ENCODE measurements around the gene FZD4. TPM values are rescaled to one million over a fixed set of nuclear protein-coding genes. Genes with fewer than 3 reads are reported as not detected.
"Not testable (repeated sequence)": the region's sequence is repeated elsewhere in the genome, so short reads cannot be mapped to it uniquely, and the experiment has no call there.

The FZD4 gene
- total RNA-seq, 1 donor: 0.27 TPM

DNA sequence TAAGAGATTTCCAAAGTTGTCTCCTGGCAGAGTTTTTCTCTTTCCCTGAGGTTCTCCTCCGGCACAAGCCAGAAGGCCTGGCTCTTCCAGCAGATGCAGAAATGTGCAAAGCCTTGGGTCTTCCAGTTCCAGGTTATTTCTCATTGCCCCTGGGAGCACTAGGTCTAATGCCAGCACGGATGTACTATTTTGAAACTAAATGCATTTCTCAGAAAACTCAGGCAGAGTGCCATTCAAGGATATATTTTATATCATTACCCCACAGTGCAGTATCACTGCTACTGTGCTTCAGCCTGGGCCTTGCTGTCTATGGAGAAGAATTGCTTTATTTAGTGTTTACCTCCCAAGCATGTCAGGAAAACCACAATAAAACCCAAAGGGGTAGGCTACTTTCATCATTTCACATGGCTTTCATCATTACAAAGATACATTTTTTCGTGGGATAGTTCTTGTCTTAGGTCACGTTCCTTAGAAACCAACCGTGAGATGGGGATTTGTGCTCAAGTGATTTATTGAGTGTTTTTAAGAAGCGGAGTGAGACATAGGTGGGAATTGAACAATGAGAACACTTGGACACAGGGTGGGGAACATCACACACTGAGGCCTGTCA lies 22.4 kb upstream of the FZD4 start:
- no peak for DNase-seq (ENCODE audit: low read depth in 2 of 3, low spot score in 2 of 3)

DNA sequence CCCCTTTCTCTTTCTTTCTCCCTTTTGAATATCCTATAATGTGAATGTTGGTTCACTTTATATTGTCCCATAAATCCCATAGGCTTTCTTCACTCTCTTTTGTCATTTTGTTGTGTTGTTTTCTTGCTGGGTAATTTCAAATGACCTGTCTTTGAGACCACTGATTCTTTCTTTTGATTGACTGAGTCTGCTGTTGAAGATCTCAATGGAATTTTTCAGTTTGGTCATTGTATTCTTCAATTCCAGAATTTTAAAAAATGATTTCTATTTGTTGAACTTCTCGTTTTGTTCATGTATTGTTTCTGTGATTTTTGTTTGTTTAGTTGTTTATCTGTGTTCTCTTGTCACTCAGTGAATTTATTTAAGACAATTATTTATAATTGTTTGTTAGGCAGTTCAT lies 17.5 kb upstream of the FZD4 start:
- no peak for DNase-seq (ENCODE audit: low read depth in 2 of 3, low spot score in 2 of 3)

DNA sequence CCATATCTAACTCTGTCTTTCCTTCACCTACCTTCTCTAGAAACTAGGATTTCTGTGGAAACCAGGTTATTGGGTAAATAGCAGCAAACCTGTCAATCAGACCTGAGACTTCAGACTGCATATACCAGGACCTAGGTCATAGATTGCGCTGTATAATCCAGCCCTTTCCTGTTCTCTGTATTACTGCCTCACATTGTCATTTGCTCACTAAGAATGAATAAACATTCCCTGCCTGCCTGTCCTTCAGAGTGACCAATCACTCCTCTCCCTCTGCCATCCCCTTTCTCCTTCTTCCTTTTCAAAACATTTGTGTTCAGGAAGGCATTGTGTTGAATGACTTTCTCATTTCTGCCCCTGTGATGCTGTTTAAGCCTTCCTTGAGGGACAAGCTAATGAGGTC lies 14.1 kb upstream of the FZD4 start:
- DNase-seq (ENCODE audit: low read depth in 2 of 3, low spot score in 2 of 3): no peak

DNA sequence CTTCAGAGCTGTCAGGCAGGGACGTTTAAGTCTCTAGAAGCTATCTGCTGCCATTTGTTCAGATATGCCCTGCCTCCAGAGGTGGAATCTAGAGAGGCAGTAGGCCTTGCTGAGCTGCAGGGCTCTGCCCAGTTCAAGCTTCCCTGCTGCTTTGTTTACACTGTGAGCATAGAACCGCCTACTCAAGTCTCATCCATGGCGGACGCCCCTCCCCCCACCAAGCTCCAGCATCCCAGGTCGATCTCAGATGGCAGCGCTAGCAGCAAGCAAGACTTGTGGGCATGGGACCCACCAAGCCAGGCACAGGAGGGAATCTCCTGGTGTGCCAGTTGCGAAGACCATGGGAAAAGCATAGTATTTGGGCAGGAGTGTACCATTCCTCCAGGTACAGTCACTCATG lies 12.4 kb upstream of the FZD4 start:
- DNase-seq (ENCODE audit: low read depth in 2 of 3, low spot score in 2 of 3): not testable (repeated sequence)

DNA sequence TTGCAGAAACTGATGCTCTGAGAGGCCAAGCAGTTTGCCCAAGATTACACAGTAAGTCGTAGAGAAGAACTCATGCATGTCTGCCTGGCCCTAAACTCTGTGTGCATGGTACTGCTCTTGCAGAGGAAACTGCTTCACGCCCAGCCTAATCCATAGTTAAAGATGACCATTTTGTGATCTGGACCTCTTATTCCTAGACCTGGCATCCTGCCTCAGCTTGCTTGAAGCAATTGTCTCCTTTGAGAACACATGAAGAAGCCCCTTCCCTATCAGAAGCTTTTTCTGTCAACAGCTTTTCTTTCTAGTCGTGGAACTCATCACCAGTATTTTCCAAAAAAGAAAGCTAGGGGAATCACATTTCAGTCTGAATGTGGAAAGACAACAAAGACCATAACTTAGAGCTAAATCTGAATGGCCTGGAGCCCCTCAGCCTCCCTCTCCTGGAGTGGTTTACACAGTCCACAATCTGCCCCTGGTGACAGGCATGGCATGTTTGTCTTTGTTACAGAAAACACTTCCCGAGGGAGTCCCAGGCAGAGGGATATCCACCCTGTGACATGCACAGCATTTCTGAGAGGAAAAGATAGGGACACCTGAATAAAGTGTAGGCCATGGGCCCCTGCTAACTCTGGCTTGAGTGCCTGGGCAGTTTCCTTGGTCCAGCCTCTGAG lies 2.9 kb upstream of the FZD4 start:
- no peak for DNase-seq (ENCODE audit: low read depth in 2 of 3, low spot score in 2 of 3)

DNA sequence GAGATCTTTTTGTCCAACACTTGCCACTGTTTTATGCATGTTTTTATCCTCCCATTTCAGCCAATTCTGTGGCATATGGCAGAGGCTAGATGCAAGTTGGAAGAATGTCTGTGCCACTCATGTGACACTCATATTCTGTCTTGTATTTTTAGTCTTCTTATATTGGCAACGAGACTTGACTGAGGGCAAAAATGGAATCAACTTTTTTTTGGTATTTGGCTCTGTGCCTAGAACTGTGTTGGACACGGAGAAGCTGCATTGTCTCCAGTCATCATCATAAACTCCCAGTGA lies 1.7 kb upstream of the FZD4 start:
- DNase-seq (ENCODE audit: low read depth in 2 of 3, low spot score in 2 of 3): no peak

DNA sequence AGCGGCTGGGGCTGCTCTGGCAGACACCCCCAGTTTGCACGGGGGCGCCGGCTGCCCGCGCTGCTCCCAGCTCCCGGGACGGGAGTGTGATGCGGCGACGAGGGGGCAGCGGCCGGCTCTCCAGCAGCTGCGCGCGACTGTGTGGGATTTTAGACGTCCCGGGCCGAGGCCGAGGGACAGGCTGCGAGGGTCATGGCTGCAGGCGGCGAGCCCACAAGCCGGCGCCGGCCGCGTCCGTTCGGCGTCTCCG lies 159 bp downstream of the FZD4 start:
- DNase-seq (ENCODE audit: low read depth in 2 of 3, low spot score in 2 of 3): no peak

DNA sequence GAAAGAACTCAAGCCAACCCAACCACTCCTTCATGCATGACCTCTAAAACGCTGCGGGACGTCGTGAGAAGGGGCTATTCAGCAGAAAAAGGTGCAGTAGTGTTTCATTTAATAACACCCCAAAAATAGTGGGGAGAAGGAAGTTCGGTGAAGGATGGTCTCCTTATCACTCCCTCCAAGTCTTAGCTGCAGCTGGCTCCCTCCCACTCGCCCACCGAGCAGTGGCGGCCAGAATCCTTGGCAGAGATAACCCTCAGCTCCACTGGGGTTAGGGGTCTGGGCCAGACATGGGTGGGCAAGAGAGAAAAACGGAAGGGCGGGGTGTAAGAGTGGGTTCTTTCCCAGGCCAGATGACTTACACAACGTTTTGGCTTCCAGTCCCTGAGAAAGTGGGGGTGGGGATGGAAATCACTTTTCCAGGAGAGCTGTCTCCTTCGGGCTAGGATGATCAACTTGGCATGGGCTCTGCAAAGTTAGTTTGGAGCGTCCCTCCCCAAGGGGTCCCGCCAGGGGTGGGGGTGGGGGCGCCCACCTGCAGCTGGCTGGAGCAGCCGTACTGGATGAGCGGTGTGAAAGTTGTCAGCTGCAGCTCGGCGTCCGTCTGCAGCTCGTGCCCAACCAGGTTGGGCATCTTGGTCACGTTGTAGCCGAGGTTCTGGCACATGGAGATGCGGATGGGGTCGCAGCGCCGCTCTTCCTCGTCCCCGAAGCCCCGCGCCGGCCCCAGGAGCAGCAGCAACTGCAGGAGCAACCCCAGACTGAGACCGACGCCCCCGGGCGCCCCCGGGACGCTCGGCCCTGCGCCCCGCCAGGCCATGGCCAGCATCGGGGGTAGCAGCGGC lies 705 bp downstream of the FZD4 start:
- DNase-seq (ENCODE audit: low read depth in 2 of 3, low spot score in 2 of 3): peak in 1 of 3 donors; percentile 30

DNA sequence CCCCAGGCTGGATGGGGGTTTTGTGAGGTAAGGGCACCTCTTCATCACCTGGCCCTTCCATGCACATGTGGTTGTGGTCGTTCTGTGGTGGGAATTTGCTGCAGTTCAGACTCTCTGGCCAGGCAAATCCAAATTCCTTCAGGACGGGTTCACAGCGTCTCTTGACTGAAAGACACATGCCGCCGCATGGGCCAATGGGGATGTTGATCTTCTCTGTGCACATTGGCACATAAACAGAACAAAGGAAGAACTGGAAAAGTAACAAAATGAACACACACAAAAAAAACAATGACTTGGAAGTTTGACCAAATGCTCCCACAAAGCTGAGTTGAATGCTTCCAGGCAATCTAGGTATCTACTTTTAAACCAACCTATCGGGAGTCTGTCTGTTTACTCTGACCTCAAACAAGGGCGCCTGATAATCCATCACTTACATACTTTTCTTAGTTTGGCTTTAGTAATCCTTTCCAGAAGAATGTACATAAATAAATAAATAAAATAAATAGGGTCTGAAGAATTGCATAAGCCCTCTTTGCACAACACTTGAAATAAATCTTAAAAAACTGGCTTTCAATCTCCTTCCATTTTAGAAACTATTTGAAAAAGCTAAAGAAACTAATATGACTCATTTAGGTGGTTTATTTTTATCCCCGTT lies 2.8 kb downstream of the FZD4 start:
- DNase-seq (ENCODE audit: low read depth in 2 of 3, low spot score in 2 of 3): no peak

DNA sequence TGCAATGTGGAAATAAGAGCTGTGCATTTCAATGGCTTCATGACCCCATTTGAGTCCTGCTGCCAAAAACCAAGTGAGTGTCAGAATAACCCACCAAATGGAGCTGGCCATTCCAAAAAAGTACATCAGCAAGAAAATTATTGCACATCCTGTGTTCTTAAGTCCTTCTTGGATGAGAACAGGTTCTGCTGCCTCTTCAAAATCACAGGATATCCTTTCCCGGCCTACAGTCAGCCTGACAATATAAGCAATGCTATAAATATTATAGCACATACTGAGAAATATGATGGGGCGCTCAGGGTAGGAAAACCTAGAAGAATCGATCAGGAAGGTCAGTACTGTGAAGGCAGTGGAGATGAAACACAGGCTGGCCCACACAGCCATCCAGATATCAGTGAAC lies 3.5 kb downstream of the FZD4 start:
- no peak for DNase-seq (ENCODE audit: low read depth in 2 of 3, low spot score in 2 of 3)

DNA sequence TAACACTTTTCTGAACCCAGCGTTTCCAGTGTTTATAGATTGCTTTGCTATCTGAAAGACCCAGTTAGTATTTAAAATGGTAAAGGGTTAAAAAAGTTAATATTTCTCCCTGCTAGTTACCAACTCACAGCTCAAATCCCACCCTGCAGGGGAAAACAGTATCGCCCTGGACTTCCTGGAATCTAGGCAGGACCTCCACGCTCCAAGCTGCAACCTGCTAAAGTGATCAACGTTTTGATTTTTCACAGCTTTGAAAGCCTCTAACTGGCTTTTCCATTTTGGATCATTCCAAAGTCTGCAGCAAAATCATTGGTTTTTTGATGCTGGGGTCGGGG lies 4.6 kb downstream of the FZD4 start:
- no peak for DNase-seq (ENCODE audit: low read depth in 2 of 3, low spot score in 2 of 3)

DNA sequence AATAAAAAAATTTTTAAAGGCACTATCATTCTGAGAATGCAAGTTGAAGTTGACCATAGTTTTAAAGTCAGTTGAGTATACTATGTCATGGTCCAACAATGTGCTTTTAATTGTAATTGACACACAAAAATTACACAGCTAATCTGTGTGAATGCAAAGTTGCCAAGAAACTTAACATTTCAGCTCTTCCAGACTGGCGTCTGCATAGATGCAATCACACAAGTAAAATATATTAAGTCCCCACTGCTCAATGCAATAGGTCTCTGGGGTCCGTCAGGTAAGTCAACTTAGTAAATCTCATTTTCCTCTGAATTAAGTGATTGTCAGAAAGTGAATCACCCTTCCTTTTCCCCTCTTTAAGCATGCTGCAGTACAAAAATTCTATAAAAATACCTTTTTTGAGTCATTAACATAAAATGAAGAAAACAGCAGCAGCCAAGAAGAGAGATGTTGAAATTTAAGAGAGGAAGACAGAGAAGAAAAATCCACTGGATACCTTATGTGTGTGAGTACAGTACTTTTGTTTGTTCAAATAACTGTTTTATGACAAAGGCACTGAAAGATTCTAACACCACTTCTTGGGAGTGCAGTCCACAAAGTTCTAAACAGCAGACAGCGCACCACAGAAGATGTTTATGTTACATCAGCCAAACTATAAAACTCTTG lies 5.1 kb downstream of the FZD4 start:
- no peak for DNase-seq (ENCODE audit: low read depth in 2 of 3, low spot score in 2 of 3)

DNA sequence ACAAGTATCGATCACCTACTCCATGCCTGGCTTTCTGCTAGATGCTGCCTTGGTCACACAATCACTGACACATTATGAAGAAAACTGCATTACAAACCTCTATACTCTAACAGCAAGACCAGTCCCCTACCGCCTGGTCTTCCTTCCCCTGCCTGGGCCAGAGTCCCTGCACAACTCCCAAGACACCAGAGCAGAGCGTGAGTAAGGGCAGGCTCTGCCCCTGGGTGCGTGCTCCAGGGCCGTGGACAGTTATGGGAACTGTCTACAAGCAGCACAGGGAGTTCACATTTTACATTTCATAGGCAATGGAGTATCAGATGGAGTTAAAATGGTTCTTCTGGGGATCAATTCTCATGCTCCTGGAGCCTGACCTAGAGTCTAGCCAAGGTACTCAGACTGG lies 6.5 kb downstream of the FZD4 start:
- DNase-seq (ENCODE audit: low read depth in 2 of 3, low spot score in 2 of 3): no peak

DNA sequence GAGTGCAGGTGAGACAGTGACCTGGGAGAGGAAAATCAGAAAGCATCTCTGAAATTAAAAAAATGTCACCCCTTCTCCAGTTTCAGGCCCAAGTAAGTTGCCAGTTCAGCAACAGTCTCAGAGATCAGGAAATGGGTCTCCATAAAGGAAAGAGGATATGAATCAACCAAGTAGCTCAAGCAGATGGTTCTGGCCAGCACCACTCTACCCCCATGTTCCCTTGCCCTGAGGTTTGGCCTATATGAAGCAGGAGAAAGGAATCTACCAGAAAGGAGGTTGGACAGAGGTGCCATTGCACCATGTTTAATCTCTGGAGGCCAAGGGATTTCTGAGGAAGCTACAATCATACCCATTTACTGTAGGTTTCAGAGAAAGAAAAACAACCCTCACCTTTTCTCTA lies 7.7 kb downstream of the FZD4 start:
- no peak for DNase-seq (ENCODE audit: low read depth in 2 of 3, low spot score in 2 of 3)

DNA sequence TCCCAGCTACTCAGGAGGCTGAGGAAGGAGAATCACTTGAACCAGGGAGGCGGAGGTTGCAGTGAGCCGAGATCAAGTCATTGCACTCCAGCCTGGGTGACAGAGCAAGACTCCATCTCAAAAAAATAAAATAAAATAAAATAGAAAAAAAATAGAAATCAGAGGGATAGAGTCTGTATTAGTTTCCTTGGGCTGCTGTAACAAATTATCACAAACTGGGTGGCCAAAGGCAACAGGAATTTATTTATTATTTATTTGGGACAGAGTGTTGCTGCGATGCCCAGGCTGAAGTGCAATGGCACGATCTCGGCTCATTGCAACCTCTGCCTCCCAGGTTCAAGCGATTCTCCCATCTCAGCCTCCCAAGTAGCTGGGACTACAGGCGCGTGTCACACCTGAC lies 11.7 kb downstream of the FZD4 start:
- not testable (repeated sequence) for DNase-seq (ENCODE audit: low read depth in 2 of 3, low spot score in 2 of 3)

DNA sequence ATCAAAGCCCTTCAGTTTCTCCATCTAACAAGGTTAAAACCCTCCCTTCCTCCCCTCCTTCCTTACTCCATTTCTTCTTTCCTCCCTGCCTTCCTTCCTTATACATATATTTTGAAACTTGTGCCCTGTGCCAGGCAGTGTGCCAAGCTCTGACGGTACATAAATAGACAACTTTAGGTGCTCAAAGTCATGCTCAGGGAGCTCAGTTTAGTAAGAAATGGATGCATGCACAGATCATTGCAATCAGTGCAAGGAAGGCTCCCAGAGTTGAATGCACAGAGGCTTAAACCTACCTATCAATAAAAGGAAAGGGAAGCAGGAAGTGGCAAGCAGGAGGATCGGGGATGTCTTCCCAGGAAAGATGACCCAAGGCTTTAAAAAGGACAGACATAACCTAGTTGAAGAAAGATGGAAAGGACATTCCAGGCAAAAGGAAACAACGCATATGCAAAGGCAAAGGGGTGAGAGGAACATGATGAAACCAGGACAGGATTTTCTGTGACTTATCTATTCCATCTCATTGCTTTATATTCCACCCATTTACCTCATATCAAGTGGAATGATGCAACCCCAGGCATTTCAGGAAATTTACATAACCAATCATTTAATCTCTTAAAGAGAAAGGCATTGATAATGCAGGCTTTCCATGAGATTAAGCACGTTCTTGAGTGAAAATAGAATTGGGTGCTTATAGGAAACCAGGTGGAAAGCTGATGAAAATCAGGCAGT lies 13.2 kb downstream of the FZD4 start:
- no peak for DNase-seq (ENCODE audit: low read depth in 2 of 3, low spot score in 2 of 3)

DNA sequence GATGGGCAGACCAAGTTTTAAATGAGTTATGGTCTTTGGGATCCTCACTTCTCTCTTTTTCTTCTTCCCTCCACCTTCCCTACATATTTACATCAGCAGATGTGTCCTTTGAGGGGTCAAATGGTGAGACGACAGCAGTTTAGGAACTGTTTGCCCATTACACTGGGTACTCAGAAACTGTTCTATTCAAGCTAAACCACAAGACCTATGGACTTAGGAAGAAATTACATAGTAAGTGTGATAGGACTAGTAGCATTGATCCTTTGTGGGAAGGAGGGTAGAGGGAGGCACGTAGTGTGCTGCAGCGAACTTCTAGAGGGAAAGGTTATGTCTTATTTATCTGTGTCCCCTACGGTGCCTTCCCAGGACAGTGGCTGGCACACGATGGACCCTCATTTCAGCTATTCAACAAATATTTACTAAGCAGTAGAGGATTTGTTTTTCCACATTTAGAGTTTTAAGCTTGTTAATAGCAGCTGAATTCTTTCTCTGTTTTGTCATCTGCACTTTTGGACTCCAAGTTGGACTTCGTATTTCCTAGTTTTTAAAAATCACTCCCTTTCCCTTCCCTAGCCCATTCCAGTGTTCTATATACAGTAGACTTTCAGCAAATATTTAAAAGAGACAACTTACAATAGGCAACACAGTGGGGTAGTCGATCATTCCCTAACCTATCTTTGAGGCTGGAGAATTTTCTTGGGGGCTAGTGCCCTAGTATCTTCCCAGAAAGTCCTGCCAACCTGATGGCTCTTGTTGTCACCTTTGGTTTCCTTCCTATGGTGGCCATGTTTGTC lies 13.9 kb downstream of the FZD4 start:
- DNase-seq (ENCODE audit: low read depth in 2 of 3, low spot score in 2 of 3): no peak

DNA sequence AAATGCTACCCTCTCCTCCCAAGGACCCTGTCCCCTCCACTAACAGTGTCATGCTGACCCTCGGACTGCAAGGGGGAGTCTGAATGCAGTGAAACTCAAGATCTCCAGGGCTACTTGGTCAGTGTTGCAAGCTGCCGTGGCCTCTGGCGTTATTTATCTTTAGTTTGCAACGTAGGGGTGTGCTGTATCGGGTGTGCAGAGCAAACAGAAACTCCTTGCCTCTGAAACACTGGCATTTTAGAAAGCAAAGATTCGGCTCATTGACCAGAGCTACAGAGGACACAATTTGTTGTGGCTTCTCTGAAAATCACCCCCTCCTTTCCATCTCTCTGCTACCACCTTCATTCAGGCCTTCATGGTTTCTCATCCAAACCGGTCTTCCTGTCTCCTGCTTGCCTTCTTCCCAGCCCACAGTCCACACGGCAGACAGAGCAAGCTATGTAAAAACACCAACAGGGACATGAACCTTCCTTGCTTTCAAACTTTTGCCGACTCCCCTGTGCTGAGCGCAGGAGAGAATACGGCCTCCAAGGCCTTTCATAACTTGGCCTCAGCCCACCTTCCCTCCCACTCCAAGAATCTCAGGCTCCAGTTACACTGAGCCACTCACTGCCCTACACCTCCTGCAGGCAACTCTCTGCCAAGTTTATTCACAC lies 14.9 kb downstream of the FZD4 start:
- no peak for DNase-seq (ENCODE audit: low read depth in 2 of 3, low spot score in 2 of 3)

Data from hematopoietic multipotent progenitor cell (in vitro differentiated cells).